ENCODE data around the gene MYO10.
"Not testable (repeated sequence)": the region's sequence is repeated elsewhere in the genome, so short reads cannot be mapped to it uniquely, and the experiment has no call there.

Gene MYO10

GRCh38 chr5:16654647-16655334, 281.3 kb downstream of the MYO10 start:
- H3K79me2 ChIP-seq, result no peaks in the 10 kb centered on the region
- H3K4me3 ChIP-seq (ENCODE audit: low read depth, low read length), result no peak overlapping the region
- H3K36me3 ChIP-seq (ENCODE audit: control insufficient read depth, insufficient read depth, low read length), result no peaks in the 10 kb centered on the region
- TF ChIP-seq, protein P1, sequence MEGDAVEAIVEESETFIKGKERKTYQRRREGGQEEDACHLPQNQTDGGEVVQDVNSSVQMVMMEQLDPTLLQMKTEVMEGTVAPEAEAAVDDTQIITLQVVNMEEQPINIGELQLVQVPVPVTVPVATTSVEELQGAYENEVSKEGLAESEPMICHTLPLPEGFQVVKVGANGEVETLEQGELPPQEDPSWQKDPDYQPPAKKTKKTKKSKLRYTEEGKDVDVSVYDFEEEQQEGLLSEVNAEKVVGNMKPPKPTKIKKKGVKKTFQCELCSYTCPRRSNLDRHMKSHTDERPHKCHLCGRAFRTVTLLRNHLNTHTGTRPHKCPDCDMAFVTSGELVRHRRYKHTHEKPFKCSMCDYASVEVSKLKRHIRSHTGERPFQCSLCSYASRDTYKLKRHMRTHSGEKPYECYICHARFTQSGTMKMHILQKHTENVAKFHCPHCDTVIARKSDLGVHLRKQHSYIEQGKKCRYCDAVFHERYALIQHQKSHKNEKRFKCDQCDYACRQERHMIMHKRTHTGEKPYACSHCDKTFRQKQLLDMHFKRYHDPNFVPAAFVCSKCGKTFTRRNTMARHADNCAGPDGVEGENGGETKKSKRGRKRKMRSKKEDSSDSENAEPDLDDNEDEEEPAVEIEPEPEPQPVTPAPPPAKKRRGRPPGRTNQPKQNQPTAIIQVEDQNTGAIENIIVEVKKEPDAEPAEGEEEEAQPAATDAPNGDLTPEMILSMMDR (IDR thresholded peaks at IDR 0.05), result no peak
- H3K9me3 ChIP-seq (ENCODE audit: control insufficient read depth, low read length), result no peaks in the 10 kb centered on the region
- H2AFZ ChIP-seq, result no peak overlapping the region
- no peak overlapping the region for H3K4me2 ChIP-seq (ENCODE audit: low read length)
- no peaks in the 10 kb centered on the region for H3K4me1 ChIP-seq
- H3K9ac ChIP-seq, result no peak overlapping the region
- no peak overlapping the region for H3K27ac ChIP-seq
- H3K27me3 ChIP-seq (ENCODE audit: control insufficient read depth, insufficient read depth, low read length), result no peaks in the 10 kb centered on the region

DNA sequence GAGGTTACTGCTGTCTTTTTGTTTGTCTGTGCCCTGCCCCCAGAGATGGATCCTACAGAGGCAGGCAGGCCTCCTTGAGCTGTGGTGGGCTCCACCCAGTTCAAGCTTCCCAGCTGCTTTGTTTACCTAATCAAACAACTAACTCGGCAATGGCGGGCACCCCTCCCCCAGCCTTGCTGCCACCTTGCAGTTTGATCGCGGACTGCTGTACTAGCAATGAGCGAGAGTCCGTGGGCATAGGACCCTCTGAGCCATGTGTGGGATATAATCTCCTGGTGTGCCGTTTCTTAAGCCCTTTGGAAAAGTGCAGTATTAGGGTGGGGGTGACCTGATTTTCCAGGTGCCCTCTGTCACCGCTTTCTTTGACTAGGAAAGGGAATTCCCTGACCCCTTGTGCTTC, 287.3 kb downstream of the MYO10 start:
- H3K79me2 ChIP-seq; H3K9ac ChIP-seq; H3K27me3 ChIP-seq (ENCODE audit: control insufficient read depth, insufficient read depth, low read length); H3K36me3 ChIP-seq (ENCODE audit: control insufficient read depth, insufficient read depth, low read length); H3K9me3 ChIP-seq (ENCODE audit: control insufficient read depth, low read length); H2AFZ ChIP-seq; H3K4me3 ChIP-seq (ENCODE audit: low read depth, low read length); H3K4me2 ChIP-seq (ENCODE audit: low read length); H3K27ac ChIP-seq; H3K4me1 ChIP-seq: not testable (repeated sequence)

DNA sequence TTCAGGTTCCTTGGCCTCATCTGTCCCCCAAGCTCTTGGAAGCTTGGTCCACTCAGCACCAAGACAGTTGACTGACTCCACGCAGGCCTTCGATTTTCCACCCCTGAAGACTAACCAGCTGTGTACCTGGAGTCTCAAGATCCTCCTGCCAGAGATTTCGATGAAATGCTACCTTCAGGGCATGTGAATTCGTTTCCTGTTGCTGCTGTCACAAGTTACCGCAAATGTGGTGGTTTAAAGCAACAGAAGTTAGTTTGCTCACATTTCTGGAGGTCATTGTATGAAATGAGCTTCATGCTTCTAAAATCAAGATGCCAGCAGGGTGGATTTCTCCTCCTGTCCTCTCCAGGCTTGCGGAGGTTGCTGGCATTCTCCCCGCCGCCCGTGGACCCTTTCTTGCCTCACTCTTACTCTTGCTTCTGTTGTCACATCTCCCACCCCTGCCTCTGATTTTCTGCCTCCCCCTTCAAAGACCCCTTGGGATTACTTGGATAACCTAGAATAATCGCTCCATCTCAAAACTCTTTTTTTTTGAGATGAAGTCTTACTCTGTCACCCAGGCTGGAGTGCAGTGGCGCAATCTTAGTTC, 291.7 kb downstream of the MYO10 start:
- Histone ChIP-seq H3K4me1 (no peaks in the 10 kb centered on the region), H3K79me2 (no peaks in the 10 kb centered on the region), H3K4me3 (ENCODE audit: low read depth, low read length) (no peak overlapping the region), H3K9ac (no peak overlapping the region), H3K4me2 (ENCODE audit: low read length) (no peak overlapping the region), H3K27me3 (ENCODE audit: control insufficient read depth, insufficient read depth, low read length) (no peaks in the 10 kb centered on the region), H3K9me3 (ENCODE audit: control insufficient read depth, low read length) (no peaks in the 10 kb centered on the region), H3K27ac (no peak overlapping the region), H3K36me3 (ENCODE audit: control insufficient read depth, insufficient read depth, low read length) (no peaks in the 10 kb centered on the region), H2AFZ (no peak overlapping the region)
- TF ChIP-seq, protein P1 (IDR thresholded peaks at IDR 0.05), result no peak

GRCh38 chr5:16642867-16643266, 293.2 kb downstream of the MYO10 start:
- Histone ChIP-seq H2AFZ (no peak overlapping the region), H3K9me3 (ENCODE audit: control insufficient read depth, low read length) (no peaks in the 10 kb centered on the region), H3K4me2 (ENCODE audit: low read length) (no peak overlapping the region), H3K27ac (no peak overlapping the region), H3K9ac (no peak overlapping the region), H3K4me1 (no peaks in the 10 kb centered on the region), H3K27me3 (ENCODE audit: control insufficient read depth, insufficient read depth, low read length) (no peaks in the 10 kb centered on the region), H3K79me2 (no peaks in the 10 kb centered on the region), H3K4me3 (ENCODE audit: low read depth, low read length) (no peak overlapping the region), H3K36me3 (ENCODE audit: control insufficient read depth, insufficient read depth, low read length) (no peaks in the 10 kb centered on the region)
- TF ChIP-seq, protein P1 (IDR thresholded peaks at IDR 0.05), result no peak

- TF ChIP-seq, protein P1 (IDR thresholded peaks at IDR 0.05), result no peak
Observed at GRCh38 chr5:16639206-16639605, 296.9 kb downstream of the MYO10 start.

More at GRCh38 chr5:16639206-16639605, 296.9 kb downstream of the MYO10 start:
- no peak overlapping the region for H3K4me3 ChIP-seq (ENCODE audit: low read depth, low read length)
- H3K4me1 ChIP-seq, result no peaks in the 10 kb centered on the region
- no peaks in the 10 kb centered on the region for H3K79me2 ChIP-seq
- H3K36me3 ChIP-seq (ENCODE audit: control insufficient read depth, insufficient read depth, low read length), result no peaks in the 10 kb centered on the region
- H3K9ac ChIP-seq, result no peak overlapping the region
- H2AFZ ChIP-seq, result no peak overlapping the region
- no peak overlapping the region for H3K27ac ChIP-seq
- H3K9me3 ChIP-seq (ENCODE audit: control insufficient read depth, low read length), result no peaks in the 10 kb centered on the region
- no peaks in the 10 kb centered on the region for H3K27me3 ChIP-seq (ENCODE audit: control insufficient read depth, insufficient read depth, low read length)
- H3K4me2 ChIP-seq (ENCODE audit: low read length), result no peak overlapping the region
